Heart left ventricle (tissue), 16 donors: Measurements from ENCODE around the gene PAQR4. TPM values are rescaled to one million over a fixed set of nuclear protein-coding genes. Genes with fewer than 3 reads are reported as not detected.

Experiments used
- ATAC-seq, 4 donors: fragments of 200-7000 bp; cut with Tn5 transposase; one replicate each; pipeline ENCODE4 v1.9.1; 2020 to 2022; ENCODE audit warnings: moderate library complexity in 4 of 4, mild to moderate bottlenecking in 3 of 4, moderate number of reproducible peaks in 1 of 4
- DNase-seq, 5 donors: peaks; one replicate each; pipeline ENCODE4 v3.0.0-alpha.2; 2020
- H3K27ac ChIP-seq, 12 donors: fragments of 200-600 bp; sonication (generic) in 4 of 12; one replicate each; pipeline versions ENCODE4 v1.5.0 to v1.8.0; 2016 to 2022; ENCODE audit warnings: mild to moderate bottlenecking in 2 of 12
- H3K27me3 ChIP-seq, 9 donors: fragments of 200-600 bp; sonication (generic) in 2 of 9; one replicate each; pipeline versions ENCODE4 v1.5.1 to v1.8.0; 2016 to 2022; ENCODE audit warnings: mild to moderate bottlenecking in 3 of 9
- H3K36me3 ChIP-seq, 9 donors: fragments of 200-600 bp; sonication (generic) in 2 of 9; one replicate each; pipeline versions ENCODE4 v1.5.0 to v1.8.0; 2018 to 2022; ENCODE audit warnings: mild to moderate bottlenecking in 2 of 9
- H3K4me1 ChIP-seq, 12 donors: fragments of 200-600 bp; sonication (generic) in 4 of 12; one replicate each; pipeline versions ENCODE4 v1.5.0 to v1.8.0; 2016 to 2022; ENCODE audit warnings: mild to moderate bottlenecking in 3 of 12
- H3K4me3 ChIP-seq, 12 donors: fragments of 200-600 bp; sonication (generic) in 4 of 12; one replicate each; pipeline versions ENCODE4 v1.5.0 to v1.8.0; 2017 to 2022; ENCODE audit warnings: mild to moderate bottlenecking in 9 of 12, moderate library complexity in 4 of 12
- H3K9me3 ChIP-seq, 12 donors: fragments of 200-600 bp; sonication (generic) in 4 of 12; one replicate each; pipeline versions ENCODE4 v1.5.0 to v1.8.0; 2016 to 2022; ENCODE audit warnings: mild to moderate bottlenecking in 1 of 12
- POLR2A ChIP-seq, 2 donors: fragments of 450-650 bp; IDR thresholded peaks; one replicate each; pipeline ENCODE4 v1.6.1; 2017; ENCODE audit warnings: antibody characterized with exemption in 2 of 2, mild to moderate bottlenecking in 2 of 2, moderate library complexity in 2 of 2
- WGBS, 4 donors: extraction: QIAGEN DNeasy Blood & Tissue Kit in 2 of 4; methylation state at CpG; one replicate each; pipeline versions ENCODE4 v1.1.5 to v1.1.7; 2013 to 2018; 5-methylcytosine and 5-hydroxymethylcytosine counted together
- intact Hi-C, 10 donors: fragments of 100-400 bp; cut with DNase I; formaldehyde crosslinking; loops; one replicate each; pipeline versions ENCODE4 v1.11.1 to v1.14.2; 2022
- polyA plus RNA-seq, 2 donors: library from polyadenylated mRNA; stranded (reverse); fragments of 200-250 nt; gene quantifications; one replicate each; pipeline ENCODE4 v1.2.3, GENCODE V29; 2013
- total RNA-seq, 9 donors: library from RNA; depleted of rRNA in 2 of 9; stranded (reverse); fragments of >200 nt in 2 of 9; fragmentation: NEBNext Ultra II Directional in 3 of 9; extraction: Animal tissue kit (Norgen Biotek cat#: 25700) in 3 of 9; gene quantifications; one replicate each; pipeline versions ENCODE4 v1.1.0 to v1.2.4, GENCODE V29; 2016 to 2023
- TF ChIP-seq, protein P1 (sequence below), 12 donors: fragments of 200-600 bp; sonication (generic) in 4 of 12; IDR thresholded peaks; one replicate each; pipeline versions ENCODE4 v1.5.0 to v1.8.0; 2018 to 2022; ENCODE audit warnings: antibody characterized with exemption in 12 of 12, mild to moderate bottlenecking in 5 of 12
- donor health status: ischemic (EF 13 %, LVEDD 7.1; RV severe dilation, severe dysfunction).
- donor health status: healthy with polysubstance abuse.
- donor health status: DM: no; HTN: yes; CAD: no.
- donor health status: DM: no; HTN: no; CAD: no.
- donor health status: ischemic (EF 25% LVEDD 6.9; RV normal size, moderate dysfunction).
- donor health status: ischemic (EF 25% LVEDD 5.7; RV mildly dilated, moderate dysfunction).
- donor health status: healthy.
- donor health status: DM: yes; HTN: yes; CAD: no.
- donor health status: ischemic (EF 35%, LVEDD 5.7; RV mildly dilated, moderate dysfunction).
- donor health status: nonischemic (EF 11% LVEDD 7.7; RV severe dilation, severe dysfunction).
- donor health status: DM: yes; HTN: yes; CAD: no.
- donor health status: PGD.
- donor health status: ischemic (EF 29% LVEDD 5.4; RV normal size, mild dysfunction).
- donor health status: nonischemic (EF 23%, LVEDD 6.1; RV moderate dilation, normal function).

Gene PAQR4
- total and polyA plus RNA-seq, 11 donors: 6.9 to 16.3 (median 9.0) TPM

DNA sequence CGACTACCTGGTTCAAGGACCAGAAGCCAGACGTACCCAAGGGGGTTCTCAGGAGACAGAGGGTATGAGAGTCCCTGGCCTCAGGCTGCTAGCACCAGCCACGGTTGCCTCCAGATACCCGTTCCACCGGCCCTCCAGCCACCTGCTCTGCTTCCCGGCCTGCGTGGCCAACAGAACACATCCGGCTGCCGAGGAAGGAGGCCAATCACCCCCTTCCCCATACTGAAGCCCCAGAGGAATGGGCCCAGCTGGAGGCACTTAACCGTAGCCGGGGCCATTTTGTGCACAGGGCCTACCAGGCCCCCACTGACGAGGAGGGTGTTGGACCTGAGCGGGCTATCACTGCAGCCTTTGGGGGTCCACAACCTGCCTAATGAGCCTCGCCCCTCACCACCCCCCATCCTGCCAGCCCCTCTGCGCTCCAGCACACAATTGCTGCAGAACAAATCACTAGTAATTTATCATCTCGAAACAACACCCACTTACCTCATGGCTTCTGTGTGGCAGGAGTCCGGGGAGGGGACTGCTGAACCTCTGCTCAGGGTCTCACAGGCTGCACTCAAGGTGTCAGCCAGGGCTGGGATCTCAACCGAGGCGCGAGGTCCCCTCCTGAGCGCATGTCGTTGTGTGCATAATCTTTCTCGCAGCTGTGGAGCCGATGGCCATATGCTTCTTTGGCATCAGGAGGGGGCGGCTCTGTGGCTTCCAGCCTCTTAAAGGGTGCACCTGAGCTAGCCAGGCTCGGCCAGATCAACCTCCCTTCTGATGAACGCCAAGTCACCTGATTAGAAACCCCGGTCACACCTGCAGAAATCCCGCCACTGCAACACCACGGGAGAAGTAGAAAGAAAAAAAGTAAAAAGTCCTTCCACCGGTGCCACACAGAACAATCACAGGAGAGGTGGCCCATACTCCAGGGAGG is 15.2 kb upstream of the PAQR4 start:
- Histone ChIP-seq H3K9me3 (no peaks in the 10 kb centered on the region), H3K27ac (no peak overlapping the region), H3K36me3 (peaks cover 0 to 12% (median 6%) of the 10 kb centered on the region in 9 donors), H3K27me3 (peaks cover 8 to 52% (median 21%) of the 10 kb centered on the region in 9 donors), H3K4me3 (no peak overlapping the region), H3K4me1 (no peaks in the 10 kb centered on the region)
- ATAC-seq (no peak), DNase-seq (peak in 1 of 5 donors; percentile 55)
- intact Hi-C loops: no loop called here
- no peak for TF ChIP-seq POLR2A (IDR thresholded peaks at IDR 0.05)
- TF ChIP-seq, protein P1, sequence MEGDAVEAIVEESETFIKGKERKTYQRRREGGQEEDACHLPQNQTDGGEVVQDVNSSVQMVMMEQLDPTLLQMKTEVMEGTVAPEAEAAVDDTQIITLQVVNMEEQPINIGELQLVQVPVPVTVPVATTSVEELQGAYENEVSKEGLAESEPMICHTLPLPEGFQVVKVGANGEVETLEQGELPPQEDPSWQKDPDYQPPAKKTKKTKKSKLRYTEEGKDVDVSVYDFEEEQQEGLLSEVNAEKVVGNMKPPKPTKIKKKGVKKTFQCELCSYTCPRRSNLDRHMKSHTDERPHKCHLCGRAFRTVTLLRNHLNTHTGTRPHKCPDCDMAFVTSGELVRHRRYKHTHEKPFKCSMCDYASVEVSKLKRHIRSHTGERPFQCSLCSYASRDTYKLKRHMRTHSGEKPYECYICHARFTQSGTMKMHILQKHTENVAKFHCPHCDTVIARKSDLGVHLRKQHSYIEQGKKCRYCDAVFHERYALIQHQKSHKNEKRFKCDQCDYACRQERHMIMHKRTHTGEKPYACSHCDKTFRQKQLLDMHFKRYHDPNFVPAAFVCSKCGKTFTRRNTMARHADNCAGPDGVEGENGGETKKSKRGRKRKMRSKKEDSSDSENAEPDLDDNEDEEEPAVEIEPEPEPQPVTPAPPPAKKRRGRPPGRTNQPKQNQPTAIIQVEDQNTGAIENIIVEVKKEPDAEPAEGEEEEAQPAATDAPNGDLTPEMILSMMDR (IDR thresholded peaks at IDR 0.05): no peak
- 48 to 58% (median 55%) methylated on average over 24 to 31 of the region's 31 CpGs for WGBS, 4 donors

DNA sequence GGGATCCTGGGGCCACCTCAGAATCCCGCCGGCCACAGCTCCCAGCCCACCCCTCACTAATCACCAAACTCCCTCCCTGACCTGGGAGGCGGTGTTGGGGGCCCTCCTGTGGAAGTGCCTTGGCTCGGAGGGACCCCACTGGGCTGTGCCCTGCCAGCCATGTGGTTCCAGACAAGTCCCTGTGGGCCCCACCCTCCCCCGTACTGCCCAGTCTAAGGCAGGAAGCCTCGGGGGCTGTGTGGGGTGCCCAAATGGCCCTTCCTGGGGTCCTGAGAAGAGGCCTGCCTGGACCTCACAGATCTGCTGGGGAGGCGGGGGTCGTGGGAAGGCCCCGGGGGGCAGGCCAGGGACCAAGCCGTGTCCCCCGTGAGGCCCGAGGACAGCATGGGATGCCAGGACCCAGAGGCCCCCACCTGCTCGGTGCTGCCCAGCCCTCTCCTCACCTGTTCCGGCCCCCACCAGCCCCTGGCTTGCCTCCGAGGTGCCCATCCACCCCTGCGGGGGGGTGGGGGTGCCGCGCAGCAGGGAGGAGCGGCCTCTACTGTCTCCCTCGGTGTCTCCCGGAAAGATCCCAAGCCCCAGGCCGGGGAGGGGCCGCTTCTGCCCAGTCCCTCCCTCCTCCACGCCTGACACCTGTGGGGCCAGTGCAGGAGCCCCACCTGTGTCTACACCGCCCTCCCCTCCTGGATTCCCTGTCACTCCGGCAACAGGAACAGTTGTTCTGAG is 14.3 kb upstream of the PAQR4 start:
- Histone ChIP-seq H3K4me3 (no peak overlapping the region), H3K4me1 (no peaks in the 10 kb centered on the region), H3K36me3 (peaks cover 0 to 3% (median 0%) of the 10 kb centered on the region in 9 donors), H3K9me3 (no peaks in the 10 kb centered on the region), H3K27me3 (peaks cover 8 to 60% (median 23%) of the 10 kb centered on the region in 9 donors), H3K27ac (no peak overlapping the region)
- intact Hi-C loops: no loop called here
- WGBS, 4 donors: 51 to 64% (median 60%) methylated on average over 15 to 26 of the region's 26 CpGs
- TF ChIP-seq, protein P1 (IDR thresholded peaks at IDR 0.05): no peak
- no peak for TF ChIP-seq POLR2A (IDR thresholded peaks at IDR 0.05)
- DNase-seq (peak in 1 of 5 donors; percentile 46), ATAC-seq (no peak)

DNA sequence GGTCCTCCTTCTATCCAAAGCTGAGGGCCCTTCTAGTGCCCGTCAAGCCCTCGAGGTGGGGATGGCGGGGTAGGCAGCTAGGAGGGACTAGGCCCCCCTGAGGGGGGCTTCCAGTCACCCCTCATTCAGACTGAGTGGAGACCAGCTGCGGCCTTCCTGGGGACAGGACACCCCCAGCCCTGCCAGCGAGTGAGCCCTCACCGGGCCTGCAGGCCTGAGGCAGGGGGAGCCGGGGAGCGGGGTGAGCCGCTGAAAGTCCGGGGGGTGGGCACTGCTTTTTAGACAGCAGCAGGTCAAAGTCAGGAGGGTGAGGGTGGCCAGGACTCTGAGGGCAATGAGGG is 13.7 kb upstream of the PAQR4 start:
- TF ChIP-seq POLR2A (IDR thresholded peaks at IDR 0.05): no peak
- TF ChIP-seq, protein P1 (IDR thresholded peaks at IDR 0.05): no peak
- H3K9me3 ChIP-seq: no peaks in the 10 kb centered on the region
- DNase-seq: peak in 2 of 5 donors; percentile 5 to 49
- H3K27ac ChIP-seq: no peak overlapping the region
- H3K4me1 ChIP-seq: no peaks in the 10 kb centered on the region
- H3K36me3 ChIP-seq: no peaks in the 10 kb centered on the region
- intact Hi-C loops: no loop called here
- ATAC-seq: no peak
- H3K27me3 ChIP-seq: peaks cover 8 to 66% (median 23%) of the 10 kb centered on the region in 9 donors
- H3K4me3 ChIP-seq: no peak overlapping the region
- 54 to 83% (median 56%) methylated on average over 3 to 10 of the region's 10 CpGs for WGBS, 4 donors
